OCI-LY1 (cell line): Measurements from ENCODE around the gene POLRMT.

ENCODE experiments used
- H2AFZ ChIP-seq: fragments of 200-600 bp; sonication (generic), shearing (Covaris generic); 2 replicates; pipeline ENCODE4 v1.6.0; 2014; ENCODE audit warnings: antibody characterized with exemption, mild to moderate bottlenecking, low read length
- H3F3A ChIP-seq: fragments of 200-600 bp; sonication (generic), shearing (Covaris generic); 2 replicates; pipeline ENCODE4 v1.6.0; 2014; ENCODE audit warnings: mild to moderate bottlenecking, antibody characterized with exemption, low read length, moderate library complexity; ENCODE audit not compliant: insufficient read depth
- H3K27ac ChIP-seq: fragments of 200-600 bp; sonication (generic); 2 replicates; pipeline ENCODE4 v1.5.1; 2014; ENCODE audit warnings: low read length, mixed run types, mild to moderate bottlenecking, low read depth; ENCODE audit not compliant: poor library complexity, severe bottlenecking
- H3K27me3 ChIP-seq: fragments of 200-600 bp; sonication (generic); 2 replicates; pipeline ENCODE4 v1.6.0; 2014; ENCODE audit warnings: antibody characterized with exemption, mild to moderate bottlenecking, low read length, moderate library complexity; ENCODE audit not compliant: insufficient read depth
- H3K36me3 ChIP-seq: fragments of 200-600 bp; sonication (generic); 2 replicates; pipeline ENCODE4 v1.6.1; 2014; ENCODE audit warnings: mild to moderate bottlenecking, antibody characterized with exemption, low read length, moderate library complexity, mixed read lengths; ENCODE audit not compliant: insufficient read depth
- H3K4me1 ChIP-seq: fragments of 200-600 bp; sonication (generic); 2 replicates; pipeline ENCODE4 v1.5.1; 2014; ENCODE audit warnings: mild to moderate bottlenecking, low read length, moderate library complexity; ENCODE audit not compliant: insufficient read depth, severe bottlenecking
- H3K4me2 ChIP-seq: fragments of 200-600 bp; sonication (generic), shearing (Covaris generic); 2 replicates; pipeline ENCODE4 v1.6.1; 2014; ENCODE audit warnings: low read length
- H3K4me3 ChIP-seq: fragments of 200-600 bp; sonication (generic); 2 replicates; pipeline ENCODE4 v1.5.1; 2014; ENCODE audit warnings: low read length, low read depth, mild to moderate bottlenecking, mixed read lengths; ENCODE audit not compliant: poor library complexity, severe bottlenecking
- H3K79me2 ChIP-seq: fragments of 200-600 bp; shearing (Covaris generic); 2 replicates; pipeline ENCODE4 v1.6.1; 2016; ENCODE audit warnings: mixed run types, low read length, mixed read lengths; ENCODE audit not compliant: insufficient read depth
- H3K9ac ChIP-seq: fragments of 200-600 bp; sonication (generic), shearing (Covaris generic); 2 replicates; pipeline ENCODE4 v1.6.1; 2014; ENCODE audit warnings: mild to moderate bottlenecking, low read length, mixed read lengths
- H3K9me2 ChIP-seq: fragments of 200-600 bp; sonication (generic), shearing (Covaris generic); 2 replicates; pipeline ENCODE4 v1.6.1; 2014; ENCODE audit warnings: low read depth, mild to moderate bottlenecking, low read length, mixed read lengths
- H3K9me3 ChIP-seq: fragments of 200-600 bp; shearing (Covaris generic); 2 replicates; pipeline ENCODE4 v1.6.1; 2014; ENCODE audit warnings: low read length, mixed read lengths
- H4K20me1 ChIP-seq: fragments of 200-600 bp; sonication (generic), shearing (Covaris generic); 2 replicates; pipeline ENCODE4 v1.6.0; 2016; ENCODE audit warnings: mild to moderate bottlenecking, low read length; ENCODE audit not compliant: insufficient read depth
- EZH2 ChIP-seq: fragments of 200-600 bp; sonication (generic), shearing (Covaris generic); IDR thresholded peaks from 2 replicates; pipeline ENCODE4 v1.8.0; 2017; ENCODE audit warnings: borderline replicate concordance, mixed run types, mild to moderate bottlenecking, antibody characterized with exemption, low read length, moderate library complexity, mixed read lengths
- TF ChIP-seq, protein P1 (sequence below): fragments of 200-600 bp; sonication (generic), shearing (Covaris generic); IDR thresholded peaks from 2 replicates; pipeline ENCODE4 v1.5.1; 2017; ENCODE audit warnings: mild to moderate bottlenecking, antibody characterized with exemption, low read length, moderate library complexity, mixed read lengths

Gene POLRMT

GRCh38 chr19:643736-644135, 10.4 kb upstream of the POLRMT start:
- no peaks in the 10 kb centered on the region; the same call in 1 of the 2 replicates for H3F3A ChIP-seq
- no peak overlapping the region for H2AFZ ChIP-seq
- no peak overlapping the region for H3K4me2 ChIP-seq
- no peaks in the 10 kb centered on the region for H3K9me3 ChIP-seq
- H3K79me2 ChIP-seq: no peaks in the 10 kb centered on the region
- no peak overlapping the region for H3K4me3 ChIP-seq
- no peak for TF ChIP-seq EZH2
- TF ChIP-seq, protein P1, sequence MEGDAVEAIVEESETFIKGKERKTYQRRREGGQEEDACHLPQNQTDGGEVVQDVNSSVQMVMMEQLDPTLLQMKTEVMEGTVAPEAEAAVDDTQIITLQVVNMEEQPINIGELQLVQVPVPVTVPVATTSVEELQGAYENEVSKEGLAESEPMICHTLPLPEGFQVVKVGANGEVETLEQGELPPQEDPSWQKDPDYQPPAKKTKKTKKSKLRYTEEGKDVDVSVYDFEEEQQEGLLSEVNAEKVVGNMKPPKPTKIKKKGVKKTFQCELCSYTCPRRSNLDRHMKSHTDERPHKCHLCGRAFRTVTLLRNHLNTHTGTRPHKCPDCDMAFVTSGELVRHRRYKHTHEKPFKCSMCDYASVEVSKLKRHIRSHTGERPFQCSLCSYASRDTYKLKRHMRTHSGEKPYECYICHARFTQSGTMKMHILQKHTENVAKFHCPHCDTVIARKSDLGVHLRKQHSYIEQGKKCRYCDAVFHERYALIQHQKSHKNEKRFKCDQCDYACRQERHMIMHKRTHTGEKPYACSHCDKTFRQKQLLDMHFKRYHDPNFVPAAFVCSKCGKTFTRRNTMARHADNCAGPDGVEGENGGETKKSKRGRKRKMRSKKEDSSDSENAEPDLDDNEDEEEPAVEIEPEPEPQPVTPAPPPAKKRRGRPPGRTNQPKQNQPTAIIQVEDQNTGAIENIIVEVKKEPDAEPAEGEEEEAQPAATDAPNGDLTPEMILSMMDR: no peak
- no peak overlapping the region for H3K27ac ChIP-seq
- no peaks in the 10 kb centered on the region for H4K20me1 ChIP-seq
- no peak overlapping the region for H3K9ac ChIP-seq
- H3K36me3 ChIP-seq: peaks cover 52% of the 10 kb centered on the region
- H3K27me3 ChIP-seq: peaks cover 4% of the 10 kb centered on the region; the same call in 1 of the 2 replicates
- no peaks in the 10 kb centered on the region for H3K9me2 ChIP-seq
- H3K4me1 ChIP-seq: peaks cover 18% of the 10 kb centered on the region

DNA sequence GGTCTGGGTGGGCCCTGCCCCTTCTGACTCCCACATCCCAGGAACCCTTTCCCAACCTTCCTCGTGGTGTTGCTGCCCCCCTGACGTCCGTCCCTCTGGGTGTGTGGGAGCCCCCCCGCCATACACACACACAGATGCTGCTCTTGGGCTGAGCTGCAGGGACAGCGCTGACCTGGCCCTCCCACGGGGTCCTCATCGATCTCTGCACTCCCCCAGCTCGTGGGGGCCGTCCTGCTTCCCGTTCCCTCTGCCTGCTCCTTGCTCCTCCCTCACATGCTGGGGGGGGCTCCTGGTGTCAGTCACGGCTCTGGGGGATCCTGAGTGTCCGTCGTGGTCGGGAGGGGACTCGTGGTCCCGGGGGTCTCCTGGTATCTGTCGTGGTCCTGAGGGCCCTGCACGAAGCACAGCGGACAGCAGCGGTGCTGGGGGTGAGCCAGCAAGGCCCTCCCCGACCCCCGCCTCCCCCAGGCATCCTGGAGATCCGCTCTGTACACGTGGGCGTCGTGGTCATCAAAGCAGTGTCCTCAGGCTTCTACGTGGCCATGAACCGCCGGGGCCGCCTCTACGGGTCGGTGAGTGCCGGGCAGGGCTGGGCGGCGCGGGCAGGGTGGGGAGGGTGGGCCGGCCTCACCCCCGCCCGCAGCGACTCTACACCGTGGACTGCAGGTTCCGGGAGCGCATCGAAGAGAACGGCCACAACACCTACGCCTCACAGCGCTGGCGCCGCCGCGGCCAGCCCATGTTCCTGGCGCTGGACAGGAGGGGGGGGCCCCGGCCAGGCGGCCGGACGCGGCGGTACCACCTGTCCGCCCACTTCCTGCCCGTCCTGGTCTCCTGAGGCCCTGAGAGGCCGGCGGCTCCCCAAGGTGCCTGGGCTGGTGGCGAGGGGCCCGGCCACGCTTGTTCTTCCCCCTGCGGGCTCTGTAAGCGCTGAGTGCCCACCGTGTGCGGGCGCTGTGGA, 9.7 kb upstream of the POLRMT start:
- TF ChIP-seq EZH2: no peak
- TF ChIP-seq, protein P1: no peak
- Histone ChIP-seq H3K4me1 (peaks cover 18% of the 10 kb centered on the region), H3K9ac (no peak overlapping the region), H3K9me2 (no peaks in the 10 kb centered on the region), H3K4me2 (no peak overlapping the region), H3K79me2 (no peaks in the 10 kb centered on the region), H3K27me3 (peaks cover 4% of the 10 kb centered on the region; the same call in 1 of the 2 replicates), H3K4me3 (no peak overlapping the region), H3K36me3 (peaks cover 46% of the 10 kb centered on the region), H3F3A (no peaks in the 10 kb centered on the region; the same call in 1 of the 2 replicates), H3K9me3 (no peaks in the 10 kb centered on the region), H2AFZ (no peak overlapping the region), H4K20me1 (no peaks in the 10 kb centered on the region), H3K27ac (no peak overlapping the region)

DNA sequence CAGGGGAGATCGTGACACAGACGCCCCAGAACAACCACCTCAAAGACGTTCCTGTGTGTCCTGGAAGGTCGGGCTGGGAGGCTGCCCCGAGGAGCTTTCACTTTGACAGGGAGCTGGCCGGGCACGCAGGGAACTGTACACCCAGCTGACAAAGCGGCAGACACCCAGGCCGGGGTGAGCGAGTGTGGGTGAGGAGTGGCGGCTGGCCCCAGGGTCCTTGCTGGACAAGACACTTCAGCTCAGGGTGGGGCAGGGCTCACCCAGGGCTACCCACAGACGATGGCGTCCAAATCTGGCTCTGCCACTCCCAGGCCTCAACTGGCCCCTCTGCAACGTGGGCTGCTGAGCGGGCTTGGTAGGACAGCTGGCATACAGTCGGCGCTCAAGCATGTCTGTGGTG, 8.4 kb upstream of the POLRMT start:
- no peaks in the 10 kb centered on the region for H3K9me2 ChIP-seq
- H3F3A ChIP-seq: no peaks in the 10 kb centered on the region; the same call in 1 of the 2 replicates
- H3K4me3 ChIP-seq: no peak overlapping the region
- peak overlapping the region; percentile 10; the same call in 1 of the 2 replicates for H3K4me2 ChIP-seq
- no peaks in the 10 kb centered on the region for H3K9me3 ChIP-seq
- H3K27ac ChIP-seq: no peak overlapping the region
- no peaks in the 10 kb centered on the region for H4K20me1 ChIP-seq
- H3K9ac ChIP-seq: no peak overlapping the region
- peaks cover 4% of the 10 kb centered on the region; the same call in 1 of the 2 replicates for H3K27me3 ChIP-seq
- H3K79me2 ChIP-seq: no peaks in the 10 kb centered on the region
- no peak for TF ChIP-seq EZH2
- TF ChIP-seq, protein P1: no peak
- peaks cover 32% of the 10 kb centered on the region for H3K36me3 ChIP-seq
- peaks cover 18% of the 10 kb centered on the region for H3K4me1 ChIP-seq
- H2AFZ ChIP-seq: no peak overlapping the region
